Renal cortical epithelial cell (primary cell): ENCODE results near the gene LIN28A. TPM values are rescaled to one million over a fixed set of nuclear protein-coding genes. Genes with fewer than 3 reads are reported as not detected.
"Not testable (repeated sequence)": the region's sequence is repeated elsewhere in the genome, so short reads cannot be mapped to it uniquely, and the experiment has no call there.

Experiments used
- DNase-seq: peaks from one replicate; pipeline ENCODE4 v3.0.0-alpha.2; 2011; ENCODE audit warnings: low read depth
- total RNA-seq: library from RNA; depleted of rRNA; stranded (reverse); fragments of >200 nt; gene quantifications from 2 replicates; pipeline ENCODE4 v1.2.3, GENCODE V29; 2014

The LIN28A gene, protein sequence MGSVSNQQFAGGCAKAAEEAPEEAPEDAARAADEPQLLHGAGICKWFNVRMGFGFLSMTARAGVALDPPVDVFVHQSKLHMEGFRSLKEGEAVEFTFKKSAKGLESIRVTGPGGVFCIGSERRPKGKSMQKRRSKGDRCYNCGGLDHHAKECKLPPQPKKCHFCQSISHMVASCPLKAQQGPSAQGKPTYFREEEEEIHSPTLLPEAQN
- not detected in 2 replicates for total RNA-seq

DNA sequence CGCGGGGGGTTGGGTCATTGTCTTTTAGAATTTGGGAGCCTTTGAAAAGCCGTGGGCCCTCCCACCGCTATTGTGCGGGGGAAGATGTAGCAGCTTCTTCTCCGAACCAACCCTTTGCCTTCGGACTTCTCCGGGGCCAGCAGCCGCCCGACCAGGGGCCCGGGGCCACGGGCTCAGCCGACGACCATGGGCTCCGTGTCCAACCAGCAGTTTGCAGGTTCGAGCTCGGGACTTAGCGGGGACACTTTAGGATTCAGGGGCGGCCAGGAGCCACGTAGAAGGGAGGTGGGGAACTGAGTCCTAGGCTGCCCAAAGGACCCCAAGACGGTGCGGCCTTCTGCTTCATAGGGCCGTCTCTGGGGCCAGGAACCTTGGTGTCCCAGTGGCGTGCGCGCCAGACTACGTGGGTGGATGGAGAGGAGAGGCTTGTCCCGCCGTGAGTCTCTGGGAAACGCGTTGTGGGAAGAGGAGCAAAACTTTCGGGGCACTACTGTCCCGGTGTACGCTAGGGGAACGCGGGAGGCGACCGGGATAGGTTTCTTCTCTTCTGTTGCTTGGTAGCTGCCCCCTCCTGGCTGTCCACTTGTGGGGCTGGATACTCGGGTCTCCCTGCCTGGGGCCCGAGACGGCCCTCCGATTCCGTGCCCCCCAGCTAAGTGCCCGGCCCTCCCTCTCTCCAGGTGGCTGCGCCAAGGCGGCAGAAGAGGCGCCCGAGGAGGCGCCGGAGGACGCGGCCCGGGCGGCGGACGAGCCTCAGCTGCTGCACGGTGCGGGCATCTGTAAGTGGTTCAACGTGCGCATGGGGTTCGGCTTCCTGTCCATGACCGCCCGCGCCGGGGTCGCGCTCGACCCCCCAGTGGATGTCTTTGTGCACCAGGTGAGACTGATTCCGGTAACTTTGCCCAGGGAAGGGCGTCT is at the start of gene LIN28A:
LIN28A (plus strand) TSS at position 112 of the 918 bp plus-strand sequence; CDS start at position 187, 75 bp downstream.
- DNase-seq: no peak

DNA sequence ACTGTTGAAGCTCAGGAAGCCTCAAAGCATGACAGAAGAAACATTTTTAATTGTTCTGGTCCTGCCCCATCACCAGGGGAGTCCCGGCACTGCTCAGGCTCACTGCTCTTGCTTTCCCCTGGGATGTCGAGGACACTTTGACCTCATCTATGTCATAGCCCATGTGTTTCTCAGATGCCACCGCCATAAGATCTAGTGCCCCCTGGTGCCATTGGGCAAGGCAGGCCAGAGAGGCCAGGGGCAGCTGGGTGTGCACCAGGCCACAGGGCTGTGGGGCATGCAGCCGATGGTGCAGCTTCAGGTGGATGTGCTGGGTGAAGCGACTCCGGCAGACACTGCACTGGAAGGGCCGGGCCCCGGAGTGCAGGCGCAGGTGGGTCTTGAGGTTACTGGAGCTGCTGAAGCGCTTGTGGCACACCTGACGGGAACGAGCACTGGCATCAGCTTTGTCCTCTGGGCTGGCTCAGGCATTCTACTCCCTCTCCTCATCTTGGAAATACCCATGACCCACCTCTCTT is 49.0 kb upstream of the LIN28A start:
- no peak for DNase-seq

DNA sequence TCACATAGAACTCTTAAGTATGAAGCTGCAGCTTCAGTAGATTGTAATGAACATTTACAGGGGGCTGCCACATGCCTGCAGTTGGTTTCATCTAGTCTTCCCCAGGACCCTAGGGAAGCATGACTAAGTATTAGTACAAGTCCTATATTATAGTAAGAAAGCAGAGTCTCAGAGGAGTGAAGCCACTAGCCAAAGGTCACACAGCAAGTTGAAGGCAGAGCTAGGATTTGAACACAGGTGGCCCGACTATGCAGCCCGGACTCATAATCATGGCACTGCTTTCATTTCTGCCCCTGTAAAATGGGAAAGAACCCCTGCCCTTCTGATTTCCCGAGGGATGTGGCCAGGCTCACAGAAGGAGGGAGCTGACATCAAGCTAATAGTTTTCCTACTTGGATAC is 48.3 kb upstream of the LIN28A start:
- DNase-seq: no peak

DNA sequence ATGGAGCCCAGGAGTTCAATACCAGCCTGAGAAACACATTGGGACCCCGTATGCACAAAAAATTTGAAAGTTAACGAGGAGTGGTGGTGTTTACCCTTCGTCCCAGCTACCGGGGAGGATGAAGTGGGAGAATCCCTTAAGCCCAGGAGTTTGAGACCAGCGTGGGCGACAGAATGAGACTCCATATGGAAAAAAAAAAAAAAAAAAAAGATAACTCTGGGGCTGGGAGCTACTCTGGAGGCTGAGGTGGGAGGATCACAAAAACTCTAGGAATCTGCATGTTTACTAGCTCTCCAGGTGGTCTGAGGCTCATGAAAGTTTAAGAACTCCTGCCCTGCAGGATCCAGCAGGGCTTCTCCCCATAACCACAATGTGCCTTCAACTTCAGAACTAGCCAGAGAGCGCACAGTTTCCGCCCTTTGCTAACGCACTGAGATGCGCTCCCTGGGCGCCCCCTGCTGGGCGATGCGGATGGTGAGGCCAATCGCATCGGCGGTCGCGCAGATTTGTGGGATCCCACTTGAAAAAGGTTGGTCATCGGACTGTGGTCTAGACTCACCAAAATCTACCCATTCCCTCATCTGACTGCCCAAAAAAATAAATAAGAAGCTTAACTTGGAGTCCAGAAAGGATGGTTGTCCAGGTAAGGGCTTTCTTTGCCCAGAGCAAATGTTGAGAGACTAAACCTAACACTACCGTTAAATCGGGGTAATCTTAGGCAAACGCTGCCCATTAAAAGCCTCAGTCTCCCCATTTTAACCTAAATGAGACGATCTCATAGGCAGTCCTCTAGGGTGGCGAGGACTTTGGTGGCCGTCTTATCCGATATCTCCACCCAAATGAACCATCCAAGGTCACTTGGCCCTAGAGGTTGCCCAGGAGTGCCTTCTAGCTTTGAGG is 46.8 kb upstream of the LIN28A start:
- peak; percentile 46 for DNase-seq

DNA sequence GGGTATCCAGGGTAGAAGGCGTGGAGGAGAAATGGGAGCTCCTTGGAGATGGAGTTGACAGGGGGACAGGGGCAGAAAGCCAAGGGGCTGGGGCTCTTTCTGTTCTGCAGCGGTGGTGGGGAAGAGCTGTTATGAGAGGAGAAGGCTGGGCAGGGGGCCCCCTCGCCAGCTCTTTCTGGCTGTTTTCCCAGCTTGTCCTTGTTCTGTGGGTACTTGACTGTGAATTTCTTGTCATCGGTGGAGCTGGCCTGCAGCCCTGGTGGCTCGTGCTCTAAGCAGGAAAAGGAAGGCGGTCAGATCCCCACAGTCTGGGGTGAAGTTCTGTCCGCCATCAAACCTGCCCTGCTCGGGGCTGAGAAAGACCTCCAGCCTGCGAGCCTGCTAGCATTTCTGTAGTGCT is 45.7 kb upstream of the LIN28A start:
- DNase-seq: no peak

DNA sequence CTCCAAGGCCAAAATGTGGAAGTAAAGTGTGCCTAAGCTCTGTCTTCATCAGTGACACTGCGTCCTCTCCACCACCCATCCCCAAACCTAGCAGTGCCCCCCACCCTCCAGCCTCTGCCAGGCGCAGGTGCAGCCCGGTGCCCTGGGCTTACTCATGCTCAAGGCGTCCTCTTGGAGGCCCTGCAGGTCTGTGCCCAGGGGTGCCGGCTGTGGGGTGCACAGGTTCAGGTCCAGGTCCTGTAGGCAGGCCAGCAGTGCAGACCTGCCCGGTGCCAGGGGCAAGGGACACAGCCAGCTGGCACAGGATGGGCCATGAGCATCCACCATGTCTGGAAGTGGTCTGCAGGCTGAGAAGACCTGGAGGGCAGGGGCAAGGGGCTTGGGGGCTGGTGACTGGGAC is 43.2 kb upstream of the LIN28A start:
- no peak for DNase-seq

DNA sequence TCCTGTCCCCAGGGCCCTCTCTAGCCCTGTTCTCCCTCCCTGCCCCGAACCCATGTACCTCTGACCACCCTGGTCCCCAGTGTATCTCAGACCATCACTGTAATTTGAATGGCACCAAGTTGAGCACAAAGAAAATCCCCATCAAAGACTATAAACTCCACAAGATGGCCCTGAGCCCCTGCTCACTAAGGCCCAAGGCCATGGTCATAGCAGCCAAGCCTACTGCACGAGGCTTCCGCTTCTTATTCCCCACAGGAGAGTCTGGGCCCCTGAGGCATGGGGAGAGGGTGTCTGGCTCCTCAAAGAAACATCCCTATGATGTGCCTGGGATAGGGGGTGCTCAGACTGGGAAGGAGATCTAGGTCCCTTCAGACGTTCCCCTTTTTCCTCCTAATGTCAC is 42.6 kb upstream of the LIN28A start:
- no peak for DNase-seq

DNA sequence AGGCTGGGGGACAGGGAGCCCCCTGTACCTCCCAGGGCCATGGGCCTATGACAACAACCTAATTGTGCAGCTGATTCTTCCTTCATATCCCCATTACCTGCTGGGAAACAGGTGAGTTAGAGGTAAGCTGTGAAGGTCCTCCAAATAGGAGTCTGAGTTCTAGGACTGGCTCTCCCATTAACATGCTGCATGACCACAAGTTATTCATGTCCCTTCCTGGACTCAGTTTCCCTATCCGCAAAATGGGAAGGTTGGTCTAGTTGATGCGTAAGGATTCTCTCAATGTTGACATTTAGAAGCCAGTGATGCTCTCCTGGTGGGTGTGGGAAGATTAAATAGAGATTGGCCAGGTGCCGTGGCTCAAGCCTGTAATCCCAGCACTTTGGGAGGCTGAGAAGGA is 42.1 kb upstream of the LIN28A start:
- DNase-seq: no peak

DNA sequence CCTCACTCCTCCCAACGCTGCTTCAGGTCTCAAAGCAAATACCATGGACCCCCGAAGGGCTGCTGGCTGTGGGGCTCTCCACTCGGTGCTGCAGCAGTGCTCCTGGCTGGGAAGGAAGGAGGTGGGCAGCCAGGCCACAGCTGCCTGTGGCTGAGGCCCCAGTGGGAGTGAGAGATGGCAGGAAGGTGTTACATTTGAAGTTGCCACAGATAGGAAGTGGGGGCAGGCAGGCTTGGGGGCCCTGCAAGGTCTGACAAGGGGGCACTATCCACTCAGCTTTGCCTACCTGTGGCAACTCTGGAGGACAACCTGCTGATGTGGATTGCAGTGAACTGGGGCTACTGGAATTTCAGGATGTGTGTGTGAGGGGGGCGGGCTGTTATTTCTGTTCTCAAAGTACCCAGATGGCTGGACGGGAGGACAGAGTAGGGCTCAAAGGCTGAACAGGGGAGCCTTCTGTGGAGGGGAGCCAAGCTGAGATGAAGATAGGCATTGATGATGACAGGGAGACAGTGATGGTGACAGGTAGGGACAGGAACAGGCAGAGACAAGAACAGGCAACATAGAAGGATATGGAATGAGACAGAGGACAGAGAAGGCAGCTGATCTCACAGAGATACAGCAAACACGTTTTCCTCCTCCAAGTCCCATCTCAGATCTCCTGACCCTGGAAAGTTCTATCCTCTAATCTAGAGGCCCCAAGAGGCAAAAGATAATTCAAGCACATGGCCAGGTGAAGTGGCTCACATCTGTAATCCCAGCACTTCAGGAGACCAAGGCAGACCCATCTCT is 39.8 kb upstream of the LIN28A start:
- DNase-seq: no peak

DNA sequence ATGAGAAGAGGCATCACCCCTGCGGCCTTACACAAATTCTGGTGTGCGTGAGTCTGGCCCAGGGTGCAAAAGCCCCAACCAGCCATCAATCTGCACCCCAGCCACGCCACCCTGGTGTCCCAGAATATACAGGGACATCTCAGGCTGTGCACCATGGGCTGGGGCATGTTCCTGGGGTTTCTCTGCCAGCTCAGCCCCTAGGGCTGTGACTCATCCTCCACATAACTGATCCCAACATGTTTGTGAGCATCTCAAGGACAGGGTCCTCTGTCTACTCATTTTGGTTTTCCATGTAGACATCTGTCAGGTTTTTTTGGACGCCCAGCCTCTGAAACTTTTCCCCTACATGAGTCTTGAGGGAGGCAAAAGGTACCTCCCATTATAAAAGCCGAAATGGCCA is 38.6 kb upstream of the LIN28A start:
- DNase-seq: no peak

DNA sequence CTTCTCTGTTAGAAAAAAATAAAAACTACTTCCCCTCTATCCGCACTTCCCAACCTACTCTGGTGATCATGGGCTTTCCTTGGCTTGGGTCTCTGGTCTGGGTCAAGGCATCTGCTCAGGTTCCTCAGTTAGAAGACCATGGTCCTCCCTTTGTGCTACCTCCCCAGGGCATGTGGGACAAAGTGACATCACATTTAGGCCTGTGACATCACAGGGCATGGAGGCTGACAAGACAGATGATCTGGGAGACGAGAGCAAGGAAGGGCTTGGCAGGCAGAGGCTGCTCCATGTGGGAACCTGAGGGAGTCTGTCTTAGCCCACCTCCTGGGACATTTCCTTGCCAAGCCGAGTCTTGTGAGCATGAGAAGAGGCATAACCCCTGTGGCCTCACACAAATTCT is 38.0 kb upstream of the LIN28A start, which contains the start of gene ZNF683:
ZNF683 (minus strand) TSS at position 140 of the 400 bp plus-strand sequence. CDS start 4,179 bp downstream, outside the sequence.
- not testable (repeated sequence) for DNase-seq

DNA sequence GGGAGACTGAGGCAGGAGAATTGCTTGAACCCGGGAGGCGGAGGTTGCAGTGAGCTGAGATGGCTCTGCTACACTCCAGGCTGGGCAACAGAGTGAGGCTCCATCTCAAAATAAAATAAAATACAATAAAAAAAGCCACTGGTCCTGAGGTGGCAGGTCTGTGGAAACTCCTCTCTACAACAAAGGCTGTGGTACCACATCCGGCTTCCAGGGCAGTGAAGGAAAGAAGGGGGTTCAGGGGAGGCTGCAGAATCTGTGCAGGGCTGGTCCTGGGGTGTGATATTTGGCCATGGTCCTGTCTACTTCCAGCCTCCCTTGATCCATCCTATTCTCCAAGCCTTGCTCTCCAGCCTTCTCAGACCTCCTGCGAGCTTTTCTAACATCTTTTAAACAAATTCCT is 37.3 kb upstream of the LIN28A start:
- no peak for DNase-seq

DNA sequence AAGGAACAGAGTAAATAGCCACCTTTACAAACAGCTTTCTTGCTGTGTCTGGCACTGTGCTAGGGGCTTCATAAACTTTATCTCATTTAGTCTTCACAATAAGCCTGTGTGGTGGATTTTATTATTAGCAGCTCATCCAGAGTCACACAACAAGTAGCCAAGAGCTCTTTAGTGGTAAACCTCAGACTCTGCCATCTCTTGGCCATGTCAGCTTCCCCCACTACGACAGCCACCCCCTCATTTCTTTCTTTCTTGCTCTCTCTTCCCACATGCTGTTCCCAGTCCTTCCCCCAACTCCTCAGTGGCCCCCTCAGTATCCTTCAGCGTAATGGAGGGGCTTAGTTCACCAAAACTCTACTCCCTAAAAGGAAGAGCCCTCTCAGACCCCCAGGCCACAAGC is 36.8 kb upstream of the LIN28A start:
- DNase-seq: no peak

DNA sequence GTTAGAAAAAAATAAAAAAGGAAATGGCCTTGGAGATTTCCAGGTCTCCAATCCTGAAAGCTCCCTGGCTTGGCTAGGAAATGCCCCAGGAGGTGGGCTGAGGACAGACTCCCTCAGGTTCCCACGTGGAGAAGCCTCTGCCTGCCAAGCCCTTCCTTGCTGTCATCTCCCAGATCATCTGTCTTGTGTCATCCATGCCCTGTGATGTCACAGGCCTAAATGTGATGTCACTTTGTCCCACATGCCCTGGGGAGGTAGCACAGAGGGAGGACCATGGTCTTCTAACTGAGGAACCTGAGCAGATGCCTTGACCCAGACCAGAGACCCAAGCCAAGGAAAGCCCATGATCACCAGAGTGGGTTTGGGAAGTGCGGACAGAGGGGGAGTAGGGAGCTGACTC is 36.3 kb upstream of the LIN28A start:
- DNase-seq: not testable (repeated sequence)

DNA sequence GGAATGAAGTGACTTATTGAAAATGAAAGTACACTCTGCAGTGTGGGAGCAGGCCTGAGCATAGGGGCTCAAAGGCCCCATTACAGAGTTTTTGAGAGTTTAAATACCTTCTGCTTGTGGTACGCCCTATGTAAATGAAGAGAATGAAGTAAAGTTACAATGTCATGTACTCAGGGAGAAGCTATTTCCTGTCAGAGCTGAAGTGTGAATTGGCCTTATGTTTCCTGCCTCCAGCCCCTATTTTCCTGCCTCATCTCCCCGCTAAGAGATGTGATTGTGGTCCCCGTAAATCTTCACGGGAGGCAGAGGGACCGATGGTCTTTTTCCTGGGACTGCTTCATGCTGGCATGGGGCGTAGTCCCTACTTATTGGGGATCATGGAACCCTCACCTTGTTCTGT is 35.5 kb upstream of the LIN28A start:
- DNase-seq: no peak

DNA sequence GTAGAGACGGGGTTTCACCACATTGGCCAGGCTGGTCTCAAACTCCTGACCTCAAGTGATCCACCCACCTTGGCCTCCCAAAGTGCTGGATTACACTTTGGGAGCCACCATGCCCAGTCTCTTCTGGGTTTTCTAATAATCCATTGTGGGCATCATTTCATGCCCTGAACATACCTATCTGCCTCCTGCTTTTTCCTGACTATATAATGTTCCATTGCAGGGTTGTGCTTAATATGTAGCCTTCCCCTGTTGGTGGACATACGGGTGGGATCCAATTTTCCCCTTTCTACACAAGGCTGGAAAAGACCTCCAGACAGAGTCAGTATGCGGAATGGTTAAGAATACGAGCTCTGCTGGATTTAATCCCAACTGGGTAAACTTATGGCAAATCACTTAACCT is 34.6 kb upstream of the LIN28A start:
- no peak for DNase-seq

DNA sequence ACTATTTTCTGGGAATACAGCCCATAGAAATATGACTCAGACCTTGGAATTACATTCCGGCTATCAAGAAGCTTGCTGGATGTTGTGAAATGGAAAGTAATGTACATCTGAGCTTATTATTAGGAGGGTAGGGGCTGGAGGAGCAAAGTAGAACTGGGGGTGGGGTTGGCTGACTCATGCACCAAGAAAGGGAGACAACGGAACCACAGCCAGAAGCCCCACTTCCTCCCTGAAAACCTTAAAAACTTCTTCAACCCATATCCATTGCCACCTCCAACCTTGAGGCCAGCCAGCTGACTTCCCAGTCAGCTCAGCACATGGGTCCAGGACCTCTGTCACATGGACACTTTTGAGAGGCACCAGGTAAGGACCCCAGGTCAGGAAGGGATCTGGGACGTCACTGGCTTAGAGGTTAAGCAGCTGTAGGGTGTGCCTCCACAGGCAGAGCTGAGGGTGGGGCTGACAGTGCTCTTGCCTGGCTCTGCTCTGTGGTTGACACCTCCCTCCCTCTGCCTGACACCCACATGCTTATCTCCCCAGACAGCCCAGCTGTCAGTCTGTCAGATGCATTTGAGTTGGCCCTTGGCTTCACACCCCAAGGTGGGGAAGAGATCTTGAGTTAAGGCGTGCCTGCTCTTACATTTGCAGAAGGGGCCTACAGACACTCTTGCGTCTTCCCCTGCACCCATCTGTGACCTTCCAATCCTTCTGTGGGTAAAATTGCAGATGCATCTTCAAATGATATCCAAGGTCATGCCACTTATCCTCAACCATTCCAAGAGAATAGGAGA is 32.3 kb upstream of the LIN28A start:
- peak; percentile 98 for DNase-seq

DNA sequence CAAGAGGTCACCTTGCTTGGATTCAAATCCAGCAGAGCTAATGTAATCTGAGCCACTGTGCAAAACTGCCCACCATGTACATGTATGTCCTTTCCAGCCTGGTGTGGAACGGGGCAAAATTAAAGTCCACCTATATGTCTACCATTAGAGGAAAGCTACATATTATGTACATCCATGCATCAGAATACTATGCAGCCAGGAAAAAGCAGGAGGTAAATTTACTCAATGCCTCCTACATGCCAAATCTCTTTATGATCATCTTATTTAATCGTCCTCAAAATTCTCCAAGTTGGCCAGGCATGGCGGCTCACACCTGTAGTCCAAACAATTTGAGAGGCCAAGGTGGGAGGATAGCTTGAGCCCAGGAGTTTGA is 31.8 kb upstream of the LIN28A start:
- DNase-seq: no peak

DNA sequence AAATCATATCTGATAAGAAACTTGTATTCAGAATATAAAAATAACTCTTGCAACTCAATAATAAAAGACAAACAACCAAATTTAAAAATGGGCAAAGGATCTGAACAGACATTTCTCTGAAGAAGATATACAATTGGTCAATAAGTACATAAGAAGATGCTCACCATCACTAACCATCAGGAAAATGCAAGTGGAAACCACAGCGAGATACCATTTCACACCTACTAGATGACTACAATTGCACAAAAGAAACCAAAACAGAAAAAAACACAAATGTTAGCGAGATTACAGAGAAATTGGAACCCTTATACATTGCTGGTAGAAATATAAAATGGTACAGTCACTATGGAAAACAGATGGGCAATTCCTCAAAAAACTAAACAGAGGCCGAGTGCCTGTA is 26.5 kb upstream of the LIN28A start:
- no peak for DNase-seq

DNA sequence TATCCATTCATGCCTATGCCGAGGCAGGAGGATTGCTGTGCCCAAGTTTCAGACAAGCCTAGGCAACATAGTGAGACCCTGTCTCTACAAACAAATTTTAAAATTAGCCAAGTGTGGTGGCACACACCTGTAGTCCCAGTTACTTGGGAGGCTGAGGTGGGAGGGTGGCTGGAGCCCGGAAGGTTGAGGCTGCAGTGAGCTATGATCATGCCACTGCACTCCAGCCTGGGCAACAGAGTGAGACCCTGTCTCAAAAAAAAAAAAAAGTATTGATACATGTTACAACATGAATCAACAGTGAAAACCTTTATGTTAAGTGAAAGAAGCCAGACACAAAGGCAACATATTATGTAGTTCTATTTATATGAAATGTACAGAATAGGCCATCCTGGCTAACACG is 25.6 kb upstream of the LIN28A start:
- DNase-seq: not testable (repeated sequence)
